Endodermal cell (in vitro differentiated cells): Measurements from ENCODE around the gene RYR2. TPM values are rescaled to one million over a fixed set of nuclear protein-coding genes. Genes with fewer than 3 reads are reported as not detected.
A peak's percentile ranks its signal among the peaks of the same experiment; 100 is the strongest.

ENCODE experiments used
- DNase-seq: peaks from one replicate; pipeline ENCODE4 v3.0.0-alpha.2; 2017
- H3K27ac ChIP-seq: 2 replicates; pipeline ENCODE4 v1.5.1; 2013; ENCODE audit warnings: mild to moderate bottlenecking, low read depth, low read length, moderate library complexity
- H3K27me3 ChIP-seq: 2 replicates; pipeline ENCODE4 v1.6.1; 2013; ENCODE audit warnings: mild to moderate bottlenecking, low read length, moderate library complexity; ENCODE audit not compliant: insufficient read depth, control insufficient read depth, poor library complexity, severe bottlenecking
- H3K36me3 ChIP-seq: 2 replicates; pipeline ENCODE4 v1.7.0; 2013; ENCODE audit warnings: mild to moderate bottlenecking, low read length, moderate library complexity; ENCODE audit not compliant: control insufficient read depth, insufficient read depth
- H3K4me1 ChIP-seq: one replicate; pipeline ENCODE4 v1.7.0; 2013; ENCODE audit warnings: low read length; ENCODE audit not compliant: control insufficient read depth, insufficient read depth
- H3K4me3 ChIP-seq: 2 replicates; pipeline ENCODE4 v1.5.1; 2013; ENCODE audit warnings: mild to moderate bottlenecking, low read length, moderate library complexity
- H3K9ac ChIP-seq: 2 replicates; pipeline ENCODE4 v1.6.1; 2013; ENCODE audit warnings: mild to moderate bottlenecking, low read length, moderate library complexity; ENCODE audit not compliant: poor library complexity, severe bottlenecking; ENCODE audit errors: extremely low read depth
- H3K9me3 ChIP-seq: 2 replicates; pipeline ENCODE4 v1.6.1; 2013; ENCODE audit warnings: mild to moderate bottlenecking, low read length, moderate library complexity; ENCODE audit not compliant: control insufficient read depth
- H3K27ac Mint-ChIP-seq: 2 replicates; pipeline ENCODE4 v1.8.0; 2020; ENCODE audit warnings: mixed read lengths
- H3K27me3 Mint-ChIP-seq: 2 replicates; pipeline ENCODE4 v1.8.0; 2021; ENCODE audit warnings: mild to moderate bottlenecking, mixed read lengths; ENCODE audit not compliant: insufficient read depth
- H3K36me3 Mint-ChIP-seq: 2 replicates; pipeline ENCODE4 v1.8.0; 2020; ENCODE audit warnings: low read depth, mixed read lengths
- H3K4me1 Mint-ChIP-seq: 2 replicates; pipeline ENCODE4 v1.8.0; 2020; ENCODE audit warnings: mixed read lengths
- H3K4me3 Mint-ChIP-seq: 2 replicates; pipeline ENCODE4 v1.8.0; 2020; ENCODE audit warnings: mild to moderate bottlenecking, moderate library complexity, mixed read lengths
- H3K9me3 Mint-ChIP-seq: 2 replicates; pipeline ENCODE4 v1.8.0; 2020; ENCODE audit warnings: mild to moderate bottlenecking, mixed read lengths
- WGBS, 2 experiments: methylation state at CpG; one replicate each; pipeline versions ENCODE4 v1.1.5 to v1.1.7; 2013; ENCODE audit warnings: missing lambda C conversion rate in 2 of 2, mixed read lengths in 1 of 2; ENCODE audit not compliant: insufficient coverage in 1 of 2, insufficient read length in 1 of 2; 5-methylcytosine and 5-hydroxymethylcytosine counted together
- total RNA-seq, 2 donors: library from RNA; stranded (reverse); fragmentation: NEBNext Ultra II Directional in 1 of 2; extraction: Animal tissue kit (Norgen Biotek cat#: 25700) in 1 of 2; gene quantifications; 2 replicates in 1 of 2; 3 replicates in 1 of 2; pipeline ENCODE4 v1.2.1, GENCODE V29; 2021
- TF ChIP-seq, protein P1 (sequence below): fragments of 200-600 bp; sonication (generic); conservative IDR thresholded peaks from 2 replicates; pipeline ENCODE4 v1.5.0; 2021; ENCODE audit warnings: antibody characterized with exemption, mild to moderate bottlenecking

RYR2 gene
- total RNA-seq, 2 donors from 2014 or later, result 0.95 to 2.4 TPM

DNA sequence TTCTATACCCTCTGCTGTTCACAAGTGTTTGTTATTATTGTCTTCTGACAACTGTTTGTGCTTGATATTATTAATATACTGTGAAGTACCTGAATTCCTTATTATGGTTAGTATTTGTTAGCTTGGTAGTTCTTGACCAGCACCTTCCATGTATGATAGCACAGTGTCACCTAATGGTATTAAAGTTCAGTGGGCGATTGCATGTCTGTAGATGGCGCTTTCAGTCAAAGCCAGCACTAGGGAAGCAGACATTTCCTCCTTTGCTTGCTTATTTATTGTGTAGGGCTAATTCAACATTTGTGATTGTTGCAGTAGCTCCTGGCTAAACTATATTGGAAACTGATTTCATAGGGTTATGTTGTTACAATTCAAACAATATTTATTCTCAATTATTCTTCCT lies 630.8 kb downstream of the RYR2 start:
- Histone ChIP-seq H3K9me3 (no peaks in the 10 kb centered on the region), H3K36me3 (no peaks in the 10 kb centered on the region), H3K9ac (no peak overlapping the region), H3K4me3 (no peak overlapping the region), H3K27me3 (no peaks in the 10 kb centered on the region), H3K27ac (no peak overlapping the region), H3K4me1 (no peaks in the 10 kb centered on the region)
- Mint-ChIP-seq H3K4me3 (no peak overlapping the region), H3K27ac (no peak overlapping the region), H3K27me3 (no peaks in the 10 kb centered on the region), H3K9me3 (peaks cover 7% of the 10 kb centered on the region), H3K36me3 (peaks cover 3% of the 10 kb centered on the region), H3K4me1 (no peaks in the 10 kb centered on the region)
- no peak for DNase-seq
- WGBS, 2 experiments, result 66 to 83% methylated on average over 1 to 2 of the region's 2 CpGs
- TF ChIP-seq, protein P1, sequence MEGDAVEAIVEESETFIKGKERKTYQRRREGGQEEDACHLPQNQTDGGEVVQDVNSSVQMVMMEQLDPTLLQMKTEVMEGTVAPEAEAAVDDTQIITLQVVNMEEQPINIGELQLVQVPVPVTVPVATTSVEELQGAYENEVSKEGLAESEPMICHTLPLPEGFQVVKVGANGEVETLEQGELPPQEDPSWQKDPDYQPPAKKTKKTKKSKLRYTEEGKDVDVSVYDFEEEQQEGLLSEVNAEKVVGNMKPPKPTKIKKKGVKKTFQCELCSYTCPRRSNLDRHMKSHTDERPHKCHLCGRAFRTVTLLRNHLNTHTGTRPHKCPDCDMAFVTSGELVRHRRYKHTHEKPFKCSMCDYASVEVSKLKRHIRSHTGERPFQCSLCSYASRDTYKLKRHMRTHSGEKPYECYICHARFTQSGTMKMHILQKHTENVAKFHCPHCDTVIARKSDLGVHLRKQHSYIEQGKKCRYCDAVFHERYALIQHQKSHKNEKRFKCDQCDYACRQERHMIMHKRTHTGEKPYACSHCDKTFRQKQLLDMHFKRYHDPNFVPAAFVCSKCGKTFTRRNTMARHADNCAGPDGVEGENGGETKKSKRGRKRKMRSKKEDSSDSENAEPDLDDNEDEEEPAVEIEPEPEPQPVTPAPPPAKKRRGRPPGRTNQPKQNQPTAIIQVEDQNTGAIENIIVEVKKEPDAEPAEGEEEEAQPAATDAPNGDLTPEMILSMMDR, result peak; percentile 63

DNA sequence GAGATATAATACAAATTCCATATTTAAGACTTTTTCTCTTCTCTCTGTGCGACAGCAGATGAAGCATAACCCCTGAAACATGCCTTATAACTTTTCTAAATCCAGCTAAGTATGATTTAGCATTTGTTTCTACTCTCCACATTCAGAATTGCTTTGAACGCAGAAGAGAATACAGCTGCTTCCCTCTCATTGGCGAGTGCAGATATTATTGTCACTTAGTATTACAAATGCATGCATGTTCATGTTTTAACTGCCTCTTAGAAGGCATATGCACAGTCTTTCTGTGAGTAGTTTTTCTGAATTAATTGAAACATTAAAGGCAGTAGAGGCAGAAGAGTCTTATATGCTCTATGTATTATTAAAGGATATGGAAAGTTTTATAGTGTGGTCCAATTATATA lies 631.6 kb downstream of the RYR2 start:
- 93 to 100% methylated on average over 1 to 3 of the region's 3 CpGs for WGBS, 2 experiments
- Mint-ChIP-seq H3K4me1 (no peaks in the 10 kb centered on the region), H3K36me3 (no peaks in the 10 kb centered on the region), H3K27ac (no peak overlapping the region), H3K27me3 (no peaks in the 10 kb centered on the region), H3K4me3 (no peak overlapping the region), H3K9me3 (peaks cover 4% of the 10 kb centered on the region)
- no peaks in the 10 kb centered on the region for H3K36me3 ChIP-seq
- DNase-seq, result no peak
- no peak overlapping the region for H3K9ac ChIP-seq
- no peaks in the 10 kb centered on the region for H3K27me3 ChIP-seq
- H3K4me1 ChIP-seq, result no peaks in the 10 kb centered on the region
- H3K4me3 ChIP-seq, result no peak overlapping the region
- H3K9me3 ChIP-seq, result no peaks in the 10 kb centered on the region
- TF ChIP-seq, protein P1, result no peak
- H3K27ac ChIP-seq, result no peak overlapping the region

DNA sequence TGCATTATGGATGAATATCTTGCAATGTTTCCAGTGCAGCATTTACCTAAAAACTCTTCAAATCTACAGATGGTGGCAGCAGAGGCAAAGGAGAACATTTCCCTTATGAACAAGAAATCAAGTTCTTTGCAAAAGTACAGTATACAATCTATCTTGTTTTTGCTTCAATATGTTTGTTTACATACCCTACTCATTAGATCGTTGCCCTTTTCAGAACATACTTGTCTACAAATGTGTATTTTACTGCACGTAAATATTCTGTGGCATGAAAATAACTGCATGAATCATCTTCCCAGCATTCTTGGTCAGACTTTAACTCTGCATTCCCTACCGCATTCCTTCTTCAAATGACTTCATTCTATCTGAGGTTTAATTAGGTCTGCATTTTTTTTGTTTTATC lies 636.0 kb downstream of the RYR2 start:
- H3K9ac ChIP-seq, result no peak overlapping the region
- H3K36me3 Mint-ChIP-seq, result no peaks in the 10 kb centered on the region
- no peak for DNase-seq
- H3K27ac Mint-ChIP-seq, result no peak overlapping the region
- H3K9me3 Mint-ChIP-seq, result no peaks in the 10 kb centered on the region
- 95 to 100% methylated on average over 2 to 3 of the region's 3 CpGs for WGBS, 2 experiments
- no peaks in the 10 kb centered on the region for H3K36me3 ChIP-seq
- no peak overlapping the region for H3K4me3 ChIP-seq
- no peaks in the 10 kb centered on the region for H3K4me1 ChIP-seq
- TF ChIP-seq, protein P1, result peak; percentile 64
- H3K4me1 Mint-ChIP-seq, result peaks cover 8% of the 10 kb centered on the region
- no peak overlapping the region for H3K4me3 Mint-ChIP-seq
- H3K27me3 Mint-ChIP-seq, result no peaks in the 10 kb centered on the region
- no peak overlapping the region for H3K27ac ChIP-seq
- no peaks in the 10 kb centered on the region for H3K27me3 ChIP-seq
- H3K9me3 ChIP-seq, result no peaks in the 10 kb centered on the region
